GM12878 (cell line): ENCODE results near the gene PIR. TPM values are rescaled to one million over a fixed set of nuclear protein-coding genes. Genes with fewer than 3 reads are reported as not detected.

Experiments
- ATAC-seq: fragments of 200-7000 bp; cut with Tn5 transposase; 3 replicates; pipeline ENCODE4 v1.9.1; 2020; ENCODE audit warnings: mild to moderate bottlenecking, moderate library complexity
- BruUV-seq: library from RNA; stranded (reverse); fragments of 400-500 nt; replicated peaks from 2 replicates; lab custom pipeline; 2021; lab: Mats Ljungman, UMichigan
- CTCF ChIA-PET: fragments of 300-600 bp; sonication (Branson Sonifier 250); formaldehyde crosslinking; extraction: SDS; loops from one replicate; lab custom pipeline; 2021; ENCODE audit warnings: inconsistent platforms; lab: Yijun Ruan, JAX
- POLR2A ChIA-PET: fragments of 350-600 bp; formaldehyde crosslinking; extraction: SDS; loops from one replicate; lab custom pipeline; 2021; ENCODE audit warnings: inconsistent platforms; lab: Charles Lee
- RAD21 ChIA-PET: fragments of 300-600 bp; sonication (Branson Sonifier 250); formaldehyde crosslinking; loops from one replicate; lab custom pipeline; 2023; ENCODE audit warnings: antibody characterized with exemption; ENCODE audit not compliant: unreplicated experiment; lab: Charles Lee
- SMC1A ChIA-PET: fragments of 300-600 bp; sonication (Branson Sonifier 250); formaldehyde crosslinking; loops from one replicate; lab custom pipeline; 2023; ENCODE audit not compliant: unreplicated experiment, uncharacterized antibody; lab: Charles Lee
- DNase-seq: peaks from one replicate; pipeline ENCODE4 v3.0.0-alpha.2; 2011; ENCODE audit warnings: low read depth, low spot score
- FAIRE-seq: peaks from 3 replicates; lab custom pipeline; 2011; peaks lifted over from hg19 to GRCh38; lab: Jason Lieb, UNC
- H2AFZ ChIP-seq: 2 replicates; pipeline ENCODE4 v1.6.0; 2011; ENCODE audit warnings: low read depth, low read length, control low read depth; ENCODE audit not compliant: control insufficient read depth
- H3K27ac ChIP-seq: 2 replicates; pipeline ENCODE4 v1.5.1; 2011; ENCODE audit warnings: control low read depth; ENCODE audit not compliant: control insufficient read depth, insufficient read depth
- H3K27me3 ChIP-seq, 2 experiments: replicated peaks in 1 of 2; 2 replicates each; pipeline versions ENCODE4 v1.6.0 to v1.6.1; 2011; ENCODE audit warnings: low read length in 1 of 2; ENCODE audit not compliant: control insufficient read depth in 2 of 2, insufficient read depth in 2 of 2
- H3K36me3 ChIP-seq, 2 experiments: 2 replicates each; pipeline ENCODE4 v1.5.1; 2011; ENCODE audit warnings: low read length in 1 of 2; ENCODE audit not compliant: control insufficient read depth in 2 of 2, insufficient read depth in 2 of 2
- H3K4me1 ChIP-seq: 2 replicates; pipeline ENCODE4 v1.6.1; 2011; ENCODE audit warnings: mild to moderate bottlenecking, low read length, moderate library complexity, mixed read lengths; ENCODE audit not compliant: control insufficient read depth, insufficient read depth
- H3K4me2 ChIP-seq: 2 replicates; pipeline ENCODE4 v1.6.0; 2011; ENCODE audit warnings: control low read depth; ENCODE audit not compliant: control insufficient read depth, insufficient read depth
- H3K4me3 ChIP-seq: fragments of 200-600 bp; sonication (generic); 2 replicates; pipeline ENCODE4 v1.5.1; 2016
- H3K79me2 ChIP-seq: 2 replicates; pipeline ENCODE4 v1.6.0; 2011; ENCODE audit warnings: low read length; ENCODE audit not compliant: control insufficient read depth, insufficient read depth
- H3K9ac ChIP-seq: 2 replicates; pipeline ENCODE4 v1.8.0; 2011; ENCODE audit warnings: low read length, control low read depth, mixed read lengths; ENCODE audit not compliant: control insufficient read depth, insufficient read depth
- H3K9me3 ChIP-seq: replicated peaks from 3 replicates; pipeline ENCODE4 v1.5.1; 2011; ENCODE audit warnings: mild to moderate bottlenecking, low read length; ENCODE audit not compliant: control insufficient read depth, insufficient read depth
- H4K20me1 ChIP-seq: 2 replicates; pipeline ENCODE4 v1.6.0; 2011; ENCODE audit not compliant: control insufficient read depth, insufficient read depth
- BRCA1 ChIP-seq: IDR thresholded peaks from 2 replicates; pipeline ENCODE4 v1.6.1; 2011; ENCODE audit warnings: low read depth, low read length, improper control_type of control experiment
- DPF2 ChIP-seq: fragments of 450-650 bp; IDR thresholded peaks from 2 replicates; pipeline ENCODE4 v1.6.1; 2017; ENCODE audit warnings: mild to moderate bottlenecking
- EED ChIP-seq: sonication (generic); IDR thresholded peaks from 2 replicates; pipeline ENCODE4 v1.6.1; 2016; ENCODE audit warnings: antibody characterized with exemption, low read depth
- ETV6 ChIP-seq, 2 experiments: fragments of 450-650 bp in 1 of 2; IDR thresholded peaks in 1 of 2; conservative IDR thresholded peaks in 1 of 2; 2 replicates each; pipeline ENCODE4 v1.6.1; 2014; ENCODE audit warnings: antibody characterized with exemption in 1 of 2, borderline replicate concordance in 1 of 2, low read depth in 1 of 2, mild to moderate bottlenecking in 1 of 2, moderate library complexity in 1 of 2
- RELB ChIP-seq: fragments of 450-650 bp; IDR thresholded peaks from 2 replicates; pipeline ENCODE4 v1.6.1; 2017; ENCODE audit warnings: low read depth, mild to moderate bottlenecking, moderate library complexity
- REST ChIP-seq: IDR thresholded peaks from 2 replicates; pipeline ENCODE4 v1.6.1; 2012; ENCODE audit warnings: mild to moderate bottlenecking, low read depth, low read length
- SMARCA5 ChIP-seq: fragments of 450-650 bp; IDR thresholded peaks from 2 replicates; pipeline ENCODE4 v1.6.1; 2017; ENCODE audit warnings: mild to moderate bottlenecking
- WGBS: methylation state at CpG from one replicate; pipeline ENCODE4 v1.1.6; 2016; ENCODE audit warnings: low lambda C conversion rate; ENCODE audit not compliant: insufficient replicate concordance, insufficient coverage; ENCODE audit errors: missing lambda C conversion rate; 5-methylcytosine and 5-hydroxymethylcytosine counted together
- in situ Hi-C: fragments of 300-500 bp; cut with MboI; formaldehyde crosslinking; loops from 9 replicates; pipeline ENCODE4 v1.14.3; 2018; ENCODE audit warnings: mixed read lengths
- intact Hi-C: fragments of 100-400 bp; cut with micrococcal nuclease; formaldehyde crosslinking; loops from one replicate; pipeline ENCODE4 v1.14.2; 2022; ENCODE audit not compliant: unreplicated experiment
- polyA plus RNA-seq, 11 experiments: library from polyadenylated mRNA; depleted of rRNA in 4 of 11; unstranded in 6 of 11; stranded (reverse) in 5 of 11; fragments of >200 nt; fragmentation: Nextera tagmentation in 4 of 11; fragmentation: Illumina TruSeq in 1 of 11; extraction: Ambion mirVana in 4 of 11; extraction: Trizol in 1 of 11; gene quantifications; 1 replicate in 1 of 11; 2 replicates in 10 of 11; pipeline versions ENCODE4 v1.2.1 to v1.2.3, GENCODE V29; 2011 to 2016; ENCODE audit warnings: inconsistent platforms in 2 of 11, missing spikeins in 2 of 11, low read depth in 1 of 11
- total RNA-seq, 4 experiments: library from RNA; depleted of rRNA in 3 of 4; stranded (reverse); fragments of >200 nt in 3 of 4; fragmentation: Illumina TruSeq in 1 of 4; extraction: Trizol in 1 of 4; gene quantifications; 2 replicates each; pipeline versions ENCODE4 v1.2.1 to v1.2.3, GENCODE V29; 2013 to 2021

The PIR gene
- total and polyA plus RNA-seq, 10 of the 15 experiments (the other 5 are each of a cell fraction or from before 2014, with no cell fraction given): 3.8 to 16.5 (median 7.3) TPM

GRCh38 chrX:15413101-15413500 lies 80.0 kb downstream of the PIR start:
- BruUV-seq: no TSS peak
- H3K27ac ChIP-seq: no peak overlapping the region
- no peaks in the 10 kb centered on the region; a peak in 1 of 4 replicates for H3K27me3 ChIP-seq
- no peaks in the 10 kb centered on the region for H3K79me2 ChIP-seq
- no peaks in the 10 kb centered on the region for H4K20me1 ChIP-seq
- H3K4me3 ChIP-seq: no peak overlapping the region
- 75% methylated on average over 6 of the region's 6 CpGs for WGBS
- RAD21 ChIA-PET: no interaction called here
- no peak for ATAC-seq
- no peak overlapping the region for H2AFZ ChIP-seq
- SMC1A ChIA-PET: no interaction called here
- no peaks in the 10 kb centered on the region for H3K4me1 ChIP-seq
- H3K36me3 ChIP-seq: no peaks in the 10 kb centered on the region
- H3K9ac ChIP-seq: no peak overlapping the region
- POLR2A ChIA-PET: no interaction called here
- TF ChIP-seq BRCA1: no peak
- TF ChIP-seq SMARCA5: no peak
- no peak for TF ChIP-seq DPF2
- no peak for TF ChIP-seq ETV6 (conservative IDR thresholded peaks at IDR 0.05 in 1 of 2, IDR thresholded peaks at IDR 0.05 in 1 of 2; ENCODE audit: borderline replicate concordance in 1 of 2, low read depth in 1 of 2)
- no peak for TF ChIP-seq EED
- no peak for TF ChIP-seq RELB
- TF ChIP-seq REST: no peak
- TF ChIP-seq, all 136 proteins: peak for 0
- intact Hi-C loops: no loop called here
- in situ Hi-C loops: no loop called here
- H3K4me2 ChIP-seq: no peak overlapping the region
- CTCF ChIA-PET: interaction anchor here (1.2 to 1.6 kb wide), 2 partner anchors 10 to 29 kb away, joined by 3 to 4 read pairs; partner anchors contain the start of gene VEGFD
- DNase-seq (no peak), FAIRE-seq (no peak)
- peaks cover 3% of the 10 kb centered on the region; the same call in 2 of the 3 replicates for H3K9me3 ChIP-seq
